NCI-H1048 (cell line): ENCODE data around the gene WWOX.

Experiments used
- DNase-seq: peaks from one replicate; lab custom pipeline; 2025; lab: John Stamatoyannopoulos, UW

The WWOX gene

DNA sequence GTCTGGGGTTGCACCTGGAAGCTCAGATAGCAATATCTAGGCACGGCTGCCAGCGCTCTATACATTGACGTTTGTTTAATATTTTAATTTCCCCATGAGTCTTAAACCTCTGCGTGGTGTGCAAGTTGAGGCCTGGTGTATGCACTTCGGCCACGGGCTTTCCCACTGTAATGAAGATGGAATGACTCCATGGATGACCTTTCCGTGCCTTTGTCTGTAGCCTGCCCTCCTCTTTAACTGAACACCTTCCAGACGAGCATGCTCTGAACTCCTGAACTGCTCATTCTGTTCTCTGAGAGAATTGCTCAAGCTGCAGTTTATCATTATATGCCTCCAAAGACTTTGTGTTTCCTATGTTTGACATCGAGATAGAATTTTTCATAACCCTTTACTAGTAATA lies 438.8 kb downstream of the WWOX start:
- no peak for DNase-seq

GRCh38 chr16:78538919-78539318 lies 439.5 kb downstream of the WWOX start:
- DNase-seq: no peak

- DNase-seq: no peak
These were observed 443.0 kb downstream of the WWOX start for GRCh38 chr16:78542419-78542818.

- no peak for DNase-seq
These were observed 443.6 kb downstream of the WWOX start for GRCh38 chr16:78543023-78543422.

GRCh38 chr16:78549366-78549765 lies 449.9 kb downstream of the WWOX start:
- DNase-seq: no peak

- DNase-seq: no peak
These were observed 452.1 kb downstream of the WWOX start for GRCh38 chr16:78551487-78552085.

GRCh38 chr16:78552106-78552675 lies 452.7 kb downstream of the WWOX start:
- no peak for DNase-seq

- DNase-seq: no peak
These were observed 453.3 kb downstream of the WWOX start for GRCh38 chr16:78552716-78553115.

GRCh38 chr16:78553268-78554039 lies 454.0 kb downstream of the WWOX start:
- no peak for DNase-seq

DNA sequence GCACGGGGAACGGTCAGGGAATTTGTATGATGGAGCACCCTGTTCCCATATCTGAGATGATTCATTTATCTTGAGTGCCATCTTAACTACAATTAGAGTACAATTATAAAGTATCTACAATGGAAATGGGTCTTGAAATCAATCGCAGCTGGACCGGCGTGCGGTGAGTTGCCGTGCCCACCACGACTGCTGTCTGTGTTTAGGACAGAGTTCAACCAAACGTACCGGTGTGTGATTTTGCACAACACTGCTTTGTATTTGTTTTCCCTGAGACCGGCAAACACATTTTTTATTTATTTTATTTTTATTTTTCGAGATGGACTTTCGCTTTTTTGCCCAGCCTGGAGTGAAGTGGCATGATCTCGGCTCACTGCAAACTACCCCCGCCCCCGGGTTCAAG lies 457.0 kb downstream of the WWOX start:
- DNase-seq: no peak

- DNase-seq: no peak
These were observed 461.5 kb downstream of the WWOX start for GRCh38 chr16:78560997-78561396.

DNA sequence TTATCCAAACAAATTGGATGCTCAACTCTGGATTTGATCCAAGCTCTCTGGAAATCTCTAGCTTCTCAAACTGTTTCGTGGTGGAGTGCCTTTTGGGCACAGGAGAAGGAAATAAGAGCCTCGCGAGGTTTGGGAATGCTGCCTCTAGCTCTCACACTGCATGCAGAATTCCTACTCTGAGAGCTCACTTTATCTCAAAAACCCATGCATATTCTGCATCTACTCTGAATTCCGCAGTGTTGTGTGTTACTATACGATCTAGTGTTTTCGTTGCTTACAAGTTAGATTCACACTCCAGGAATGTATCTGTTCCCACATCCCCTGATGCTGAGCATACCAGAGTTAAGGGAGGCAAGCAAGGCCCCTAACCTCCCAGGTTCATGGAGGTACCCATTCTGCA lies 462.7 kb downstream of the WWOX start:
- DNase-seq: no peak

DNA sequence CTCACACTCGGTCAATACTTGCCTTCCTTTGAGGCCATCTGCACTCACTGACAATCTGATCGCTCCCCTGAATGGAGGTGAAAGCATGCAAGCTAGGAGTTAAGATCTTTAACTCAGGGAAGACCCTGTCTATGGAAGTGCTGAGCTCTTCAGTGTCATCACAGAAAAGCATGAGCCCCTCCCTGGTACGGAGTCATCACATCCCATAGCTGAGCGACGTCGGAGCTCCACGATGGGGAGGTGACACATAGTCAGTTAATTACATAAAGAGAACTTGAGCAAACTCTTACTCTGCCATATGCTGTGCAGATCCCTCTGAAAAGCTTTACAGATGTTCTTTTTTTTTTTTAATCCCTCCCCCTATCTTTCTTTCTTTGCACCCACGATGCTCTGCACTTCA lies 463.2 kb downstream of the WWOX start:
- no peak for DNase-seq

DNA sequence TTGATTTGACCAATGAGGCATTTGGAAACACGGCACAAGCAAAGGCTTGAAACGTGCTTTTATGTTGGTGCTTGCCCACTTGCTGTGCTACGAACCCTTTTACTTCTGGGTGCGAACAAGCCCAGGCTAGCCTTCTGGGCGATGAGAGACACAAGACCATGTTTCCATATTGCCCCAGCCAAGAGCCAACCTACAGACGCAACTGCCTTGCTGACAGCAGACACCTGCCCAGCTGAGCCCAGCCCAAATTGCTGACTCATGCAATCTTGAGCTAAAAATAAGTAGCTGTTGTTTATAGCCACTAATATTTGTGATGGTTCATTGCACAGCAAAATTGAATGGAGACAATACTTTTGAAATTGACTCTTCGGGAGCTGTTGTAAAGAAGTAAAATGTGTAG lies 464.5 kb downstream of the WWOX start:
- DNase-seq: no peak

GRCh38 chr16:78566397-78567073 lies 467.1 kb downstream of the WWOX start:
- DNase-seq: no peak

DNA sequence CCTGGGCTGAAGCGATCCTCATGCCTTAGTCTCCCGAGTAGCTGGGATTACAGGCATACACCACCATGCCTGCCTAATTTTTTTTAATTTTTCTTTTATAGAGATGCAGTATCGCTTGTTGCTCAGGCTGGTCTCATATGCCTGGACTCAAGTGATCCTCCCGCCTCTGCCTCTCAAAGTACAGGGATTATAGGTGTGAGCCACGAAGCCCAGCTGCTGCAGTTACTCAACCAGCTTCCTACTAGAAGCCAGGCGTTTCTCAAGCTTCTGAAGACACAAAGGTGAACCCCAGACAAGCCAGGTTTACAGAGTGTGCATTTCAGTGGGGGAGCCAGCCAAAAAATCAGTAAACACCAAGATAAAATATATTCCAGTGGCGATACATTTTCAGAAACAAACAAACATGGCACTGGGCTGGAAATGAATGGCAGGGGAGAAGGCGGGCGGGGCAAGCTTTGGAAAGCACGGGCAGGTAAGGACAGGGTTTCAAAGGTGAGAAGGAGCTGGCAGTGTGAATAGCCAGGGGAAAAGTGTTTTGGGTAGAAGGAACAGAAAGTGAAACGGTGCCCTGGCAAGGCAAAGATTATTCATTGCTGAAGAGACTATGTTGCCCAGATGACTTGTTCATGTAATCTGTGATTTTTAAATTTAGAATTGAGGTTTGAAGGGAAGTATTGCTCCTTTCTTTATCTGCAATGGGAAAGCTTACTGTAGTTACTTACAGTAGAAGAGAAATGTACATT lies 471.1 kb downstream of the WWOX start:
- no peak for DNase-seq

DNA sequence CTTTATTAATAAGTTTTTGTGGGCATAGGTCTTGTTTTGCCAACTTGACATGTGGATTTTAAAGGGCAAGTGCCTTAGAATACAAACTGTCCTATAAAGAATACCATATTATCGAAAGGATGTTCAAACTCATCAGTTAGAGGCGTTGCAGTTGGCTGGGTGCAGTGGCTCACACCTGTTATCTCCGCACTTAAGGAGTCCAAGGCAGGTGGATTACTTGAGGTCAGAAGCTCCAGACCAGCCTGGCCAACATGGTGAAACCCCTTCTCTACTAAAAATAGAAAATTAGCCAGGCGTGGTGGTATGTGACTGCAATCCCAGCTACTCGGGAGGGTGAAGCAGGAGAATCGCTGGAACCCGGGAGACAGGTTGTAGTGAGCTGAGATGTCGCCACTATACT lies 472.0 kb downstream of the WWOX start:
- DNase-seq: no peak

- DNase-seq: no peak
These were observed 472.5 kb downstream of the WWOX start for GRCh38 chr16:78571898-78572358.

DNA sequence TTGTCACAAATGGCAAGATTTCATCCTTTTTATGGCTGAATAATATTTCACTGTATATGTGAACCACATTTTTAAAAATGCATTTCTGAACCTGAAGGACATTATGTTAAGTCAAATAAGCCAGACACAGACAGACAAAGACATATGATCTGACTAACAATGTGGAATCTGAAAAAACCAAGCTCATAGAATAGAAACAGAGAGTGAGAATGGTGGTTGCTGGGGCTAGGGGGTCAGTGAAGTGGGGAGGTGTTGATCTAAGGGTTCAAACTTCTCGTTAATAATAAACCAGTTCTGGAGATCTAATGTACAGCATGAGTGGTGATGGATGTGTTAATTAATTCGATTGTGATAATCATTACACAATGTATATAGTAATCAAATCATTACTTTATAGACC lies 475.1 kb downstream of the WWOX start:
- no peak for DNase-seq

DNA sequence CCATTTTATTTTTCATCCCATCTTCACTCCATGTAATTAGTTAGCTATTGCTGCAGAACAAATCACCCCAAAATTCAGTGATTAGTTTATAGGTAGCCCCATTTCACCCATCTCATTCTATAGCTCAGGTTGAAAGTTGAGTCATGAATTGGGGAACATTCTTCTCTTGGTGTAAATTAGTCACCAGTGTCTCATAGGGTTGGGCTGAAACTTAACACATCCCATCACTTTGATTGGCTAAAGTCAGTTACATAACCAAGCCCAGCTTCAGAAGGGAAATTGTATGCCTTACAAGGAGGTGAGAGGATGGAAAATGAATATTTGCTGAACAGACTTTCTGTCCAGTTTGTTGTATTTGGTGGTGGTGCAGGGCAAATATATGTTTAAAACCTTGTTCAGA lies 477.5 kb downstream of the WWOX start:
- no peak for DNase-seq

- no peak for DNase-seq
These were observed 478.2 kb downstream of the WWOX start for GRCh38 chr16:78577630-78578029.

DNA sequence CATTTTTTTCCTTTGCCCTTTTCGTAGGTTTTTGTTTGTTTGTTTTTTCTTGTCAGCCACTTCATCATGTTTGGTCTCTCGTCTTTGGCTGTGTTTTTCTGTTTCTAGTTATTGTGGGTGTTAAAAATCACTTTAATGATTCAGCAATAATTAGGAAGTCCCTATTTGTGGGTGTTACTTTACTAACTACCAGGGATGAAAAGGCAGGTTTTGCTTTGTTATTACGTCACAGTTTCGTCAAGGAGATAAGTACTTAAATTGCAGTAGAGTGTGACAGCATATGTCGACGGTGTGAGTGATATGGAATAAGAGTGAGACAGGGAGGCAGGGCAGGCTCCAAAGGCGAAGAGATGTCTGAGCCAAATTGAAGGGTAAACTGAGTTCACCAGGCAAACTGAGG lies 479.6 kb downstream of the WWOX start:
- no peak for DNase-seq
